Measurements from ENCODE around the gene USP12.
"Not testable (repeated sequence)": the region's sequence is repeated elsewhere in the genome, so short reads cannot be mapped to it uniquely, and the experiment has no call there.

Gene USP12

DNA sequence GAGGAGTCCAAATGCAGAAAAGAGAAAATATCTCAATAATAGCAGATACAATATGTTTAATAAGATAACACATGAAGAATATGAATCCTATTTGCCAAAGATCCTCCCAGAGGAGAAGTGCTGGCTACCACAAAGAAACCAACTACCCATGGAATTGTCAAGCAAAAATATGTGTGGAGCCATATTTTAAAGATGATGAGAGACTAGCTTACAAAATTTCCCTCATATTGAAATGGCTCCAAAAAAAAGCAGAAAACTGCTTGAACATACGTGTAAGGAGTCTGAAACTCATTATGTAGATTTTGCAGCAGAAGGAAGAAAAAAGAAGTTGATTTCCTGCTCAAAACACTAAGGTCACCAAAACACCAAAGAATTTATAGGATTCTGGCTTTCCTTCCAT is 94.2 kb downstream of the USP12 start:
- DNase-seq (ENCODE audit: low read depth) = no peak

GRCh38 chr13:27076421-27076820 is 95.2 kb downstream of the USP12 start:
- peak; percentile 14 for DNase-seq (ENCODE audit: low read depth)

- no peak for DNase-seq (ENCODE audit: low read depth)
Observed at GRCh38 chr13:27073186-27073585, 98.4 kb downstream of the USP12 start.

DNA sequence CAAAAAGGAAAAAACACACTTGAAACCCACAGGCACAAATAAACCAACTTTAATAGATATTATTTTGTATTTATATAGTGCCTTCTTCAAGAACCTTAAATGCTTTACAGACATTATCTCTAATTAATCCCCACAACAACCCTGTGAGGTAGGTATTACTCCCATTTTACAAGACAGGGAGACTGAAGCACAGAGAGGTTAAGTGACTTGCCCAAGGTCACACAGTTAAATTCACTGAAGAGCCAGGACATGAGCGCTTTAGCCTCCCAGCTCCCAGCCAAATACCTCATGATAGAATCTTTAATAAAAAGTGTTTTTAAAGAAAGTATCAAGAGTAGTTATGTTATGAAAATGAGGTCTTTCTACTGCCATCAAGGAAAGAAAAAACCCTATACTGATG is 105.5 kb downstream of the USP12 start:
- DNase-seq (ENCODE audit: low read depth) = not testable (repeated sequence)

- DNase-seq (ENCODE audit: low read depth) = no peak
Observed at GRCh38 chr13:27065582-27065981, 106.0 kb downstream of the USP12 start.

GRCh38 chr13:27064252-27064995 is 107.2 kb downstream of the USP12 start:
- no peak for DNase-seq (ENCODE audit: low read depth)

DNA sequence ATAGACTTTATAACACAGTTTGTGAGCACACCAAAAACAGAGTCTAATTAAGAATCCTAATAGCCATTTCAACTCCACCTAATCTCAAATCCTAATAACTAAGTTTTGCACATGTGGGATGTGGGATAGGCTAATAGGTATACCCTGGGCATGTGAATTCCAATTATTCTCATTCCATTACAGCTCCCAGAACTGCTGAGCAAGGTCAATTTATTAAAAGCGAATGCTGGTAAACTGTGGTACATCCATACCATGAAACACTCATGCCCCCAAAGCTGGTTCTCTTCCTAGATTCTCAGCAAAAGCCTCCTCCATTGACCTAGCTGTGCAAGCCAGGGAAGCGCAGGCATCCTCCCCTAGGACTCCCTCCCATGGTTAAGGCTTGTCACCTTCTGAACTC is 113.8 kb downstream of the USP12 start:
- no peak for DNase-seq (ENCODE audit: low read depth)

DNA sequence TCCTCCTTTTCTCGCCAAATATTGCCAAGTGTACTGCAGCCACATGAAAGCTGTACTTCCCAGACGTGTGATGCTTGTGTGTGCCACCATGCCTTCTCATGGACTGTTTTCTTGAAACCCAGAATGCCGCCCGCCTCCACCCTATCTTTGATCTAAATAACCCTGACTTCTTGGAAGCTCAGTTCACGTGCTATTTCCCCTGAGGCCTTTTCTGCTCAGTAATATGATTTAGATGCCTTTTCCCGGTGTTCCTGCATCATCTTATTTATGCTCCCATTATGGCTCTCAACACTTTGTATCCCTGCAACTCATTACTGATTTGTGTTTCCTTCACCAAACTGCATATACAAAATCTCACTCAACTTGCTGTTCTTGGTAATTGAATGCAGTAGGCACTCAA is 116.1 kb downstream of the USP12 start:
- DNase-seq (ENCODE audit: low read depth) = no peak

GRCh38 chr13:27054760-27055159 is 116.9 kb downstream of the USP12 start:
- DNase-seq (ENCODE audit: low read depth) = no peak

GRCh38 chr13:27053902-27054595 is 117.6 kb downstream of the USP12 start:
- peak; percentile 76 for DNase-seq (ENCODE audit: low read depth)

DNA sequence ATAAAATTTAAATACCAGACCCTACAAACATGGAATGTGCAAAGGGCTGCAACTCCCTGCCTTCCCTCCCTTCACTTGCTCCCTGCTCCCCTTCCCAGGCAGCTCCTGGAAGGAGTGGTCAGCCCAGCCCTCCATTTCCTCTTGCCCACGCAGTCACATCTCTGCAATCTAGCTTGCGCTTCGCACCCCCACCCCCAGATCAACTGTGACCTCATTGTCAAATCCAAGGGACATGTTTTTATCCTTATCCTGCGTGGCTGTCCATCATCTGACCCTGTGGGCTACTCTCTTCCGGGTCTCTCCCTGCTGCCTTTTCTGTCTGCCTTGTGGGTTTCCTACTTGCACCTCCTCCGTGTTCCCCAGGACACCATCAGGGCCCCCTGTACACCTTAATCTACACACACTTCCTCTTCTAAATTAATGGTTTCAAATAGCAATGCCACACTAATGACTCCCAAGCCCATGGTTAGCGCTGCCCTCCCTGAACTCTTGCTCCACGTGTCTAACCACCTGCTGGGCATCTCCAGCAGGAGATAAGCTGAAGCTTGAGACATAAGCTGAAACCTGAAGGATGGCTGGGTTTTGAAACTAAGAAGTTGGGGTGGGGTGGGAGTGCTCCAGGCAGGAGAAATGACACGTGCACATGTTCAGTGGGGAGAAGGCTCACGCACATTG is 118.3 kb downstream of the USP12 start:
- DNase-seq (ENCODE audit: low read depth) = no peak

- no peak for DNase-seq (ENCODE audit: low read depth)
Observed at GRCh38 chr13:27052551-27053208, 118.9 kb downstream of the USP12 start.

GRCh38 chr13:27047081-27047480 is 124.5 kb downstream of the USP12 start:
- DNase-seq (ENCODE audit: low read depth) = no peak

GRCh38 chr13:27044837-27045570 is 126.6 kb downstream of the USP12 start:
- no peak for DNase-seq (ENCODE audit: low read depth)

GRCh38 chr13:27043013-27043412 is 128.6 kb downstream of the USP12 start:
- peak; percentile 96 for DNase-seq (ENCODE audit: low read depth)

- DNase-seq (ENCODE audit: low read depth) = no peak
Observed at GRCh38 chr13:27041341-27041740, 130.3 kb downstream of the USP12 start.

DNA sequence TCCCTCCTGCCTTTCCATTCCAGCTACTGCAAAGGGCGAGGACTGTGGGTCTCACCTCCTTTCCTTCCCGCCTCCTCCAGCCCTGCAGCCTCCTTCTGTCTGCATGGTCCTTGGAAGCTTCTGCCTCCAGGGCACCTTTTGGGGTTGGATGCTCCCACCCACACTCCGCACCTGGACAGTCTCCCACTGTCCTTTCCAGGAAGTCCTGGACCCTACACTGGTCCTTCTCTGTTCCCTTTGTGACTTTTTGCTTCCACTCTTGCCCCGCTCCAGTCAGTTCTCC is 130.8 kb downstream of the USP12 start:
- no peak for DNase-seq (ENCODE audit: low read depth)

DNA sequence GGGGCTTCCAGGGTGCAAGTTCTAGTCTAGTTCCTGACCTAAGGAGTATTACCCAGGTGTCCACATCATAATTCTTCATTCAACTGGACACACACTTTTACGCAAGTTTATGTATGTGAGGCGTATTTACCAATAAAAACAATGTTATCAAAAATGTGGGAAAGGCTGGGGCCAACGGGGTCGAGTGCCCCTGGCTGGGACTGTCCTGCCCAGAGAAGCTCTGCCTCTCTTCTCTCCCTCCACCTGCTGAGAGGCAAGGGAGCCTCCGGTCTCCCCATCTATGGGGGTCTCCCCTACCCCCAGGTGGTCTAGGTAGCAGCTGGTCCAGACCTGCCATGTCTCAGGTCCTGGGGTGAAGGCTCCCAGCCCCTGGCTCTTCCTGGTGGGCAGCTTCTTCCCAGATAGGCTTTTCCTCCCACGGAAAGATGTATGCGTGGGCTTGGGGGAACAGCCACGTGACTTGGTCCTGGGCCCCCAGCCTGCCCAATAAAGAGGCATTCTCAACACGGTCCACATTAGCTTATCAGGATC is 132.4 kb downstream of the USP12 start:
- no peak for DNase-seq (ENCODE audit: low read depth)

- no peak for DNase-seq (ENCODE audit: low read depth)
Observed at GRCh38 chr13:27038323-27038722, 133.3 kb downstream of the USP12 start.

GRCh38 chr13:27037571-27037970 is 134.0 kb downstream of the USP12 start:
- no peak for DNase-seq (ENCODE audit: low read depth)

GRCh38 chr13:27037171-27037570 is 134.4 kb downstream of the USP12 start:
- no peak for DNase-seq (ENCODE audit: low read depth)
